ENCODE results near the gene VPS13C. TPM values are rescaled to one million over a fixed set of nuclear protein-coding genes. Genes with fewer than 3 reads are reported as not detected.
A peak's percentile ranks its signal among the peaks of the same experiment; 100 is the strongest.

Gene VPS13C
- total and polyA plus RNA-seq, 8 donors: 8.8 to 49.6 (median 27.9) TPM

DNA sequence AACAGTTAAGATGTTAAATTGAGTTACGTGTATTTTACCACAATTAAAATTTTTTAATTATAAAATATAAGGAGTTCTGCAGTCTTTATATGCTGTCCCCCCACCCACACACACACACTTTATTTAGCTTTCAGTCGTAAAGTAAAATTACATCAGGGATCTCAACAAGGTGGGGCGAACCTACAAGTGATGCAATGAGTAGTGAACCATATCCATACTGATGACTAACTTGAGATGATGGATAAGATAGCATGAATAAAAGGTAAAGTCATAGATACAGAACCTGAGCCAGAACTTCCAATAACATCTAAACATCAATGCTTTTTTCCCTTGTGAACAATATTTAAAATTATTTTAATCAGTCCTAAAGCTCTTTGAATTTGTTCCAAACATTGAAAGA, 77.2 kb downstream of the VPS13C start:
- no peak for DNase-seq
- no peak for ATAC-seq
- Histone ChIP-seq H3K9me3 (no peaks in the 10 kb centered on the region), H3K4me1 (no peaks in the 10 kb centered on the region), H3K27me3 (no peaks in the 10 kb centered on the region), H3K36me3 (peaks cover 0 to 32% (median 0%) of the 10 kb centered on the region in 3 donors), H3K4me3 (no peak overlapping the region), H3K27ac (no peak overlapping the region)
- TF ChIP-seq, protein P1, sequence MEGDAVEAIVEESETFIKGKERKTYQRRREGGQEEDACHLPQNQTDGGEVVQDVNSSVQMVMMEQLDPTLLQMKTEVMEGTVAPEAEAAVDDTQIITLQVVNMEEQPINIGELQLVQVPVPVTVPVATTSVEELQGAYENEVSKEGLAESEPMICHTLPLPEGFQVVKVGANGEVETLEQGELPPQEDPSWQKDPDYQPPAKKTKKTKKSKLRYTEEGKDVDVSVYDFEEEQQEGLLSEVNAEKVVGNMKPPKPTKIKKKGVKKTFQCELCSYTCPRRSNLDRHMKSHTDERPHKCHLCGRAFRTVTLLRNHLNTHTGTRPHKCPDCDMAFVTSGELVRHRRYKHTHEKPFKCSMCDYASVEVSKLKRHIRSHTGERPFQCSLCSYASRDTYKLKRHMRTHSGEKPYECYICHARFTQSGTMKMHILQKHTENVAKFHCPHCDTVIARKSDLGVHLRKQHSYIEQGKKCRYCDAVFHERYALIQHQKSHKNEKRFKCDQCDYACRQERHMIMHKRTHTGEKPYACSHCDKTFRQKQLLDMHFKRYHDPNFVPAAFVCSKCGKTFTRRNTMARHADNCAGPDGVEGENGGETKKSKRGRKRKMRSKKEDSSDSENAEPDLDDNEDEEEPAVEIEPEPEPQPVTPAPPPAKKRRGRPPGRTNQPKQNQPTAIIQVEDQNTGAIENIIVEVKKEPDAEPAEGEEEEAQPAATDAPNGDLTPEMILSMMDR (IDR thresholded peaks at IDR 0.05): no peak
- no peak for FAIRE-seq
- WGBS, 2 donors: 96 to 98% methylated on average over 3 of the region's 3 CpGs
- intact Hi-C loops (cut with DNase I): no loop called here

DNA sequence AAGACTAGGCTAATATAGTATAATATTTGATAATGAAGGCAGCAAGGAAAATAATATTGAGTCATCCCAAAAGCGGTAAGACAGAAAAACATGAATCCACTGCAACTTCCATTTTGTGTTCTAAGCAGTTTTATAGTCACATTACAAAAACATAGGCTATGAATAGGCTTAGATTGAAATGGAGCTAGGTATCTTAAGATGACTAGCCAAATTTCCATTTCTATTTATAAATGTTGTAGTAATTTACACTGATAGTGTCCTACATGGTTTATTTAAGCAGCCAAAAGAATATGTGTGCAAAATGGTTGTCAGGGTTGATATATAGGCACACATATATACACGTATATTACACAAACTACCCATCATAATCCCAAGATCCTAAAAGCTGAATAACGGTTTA, 82.0 kb downstream of the VPS13C start:
- intact Hi-C loops (cut with DNase I): no loop called here
- peaks cover 0 to 19% (median 0%) of the 10 kb centered on the region in 3 donors for H3K36me3 ChIP-seq
- no peak overlapping the region for H3K27ac ChIP-seq
- TF ChIP-seq, protein P1 (IDR thresholded peaks at IDR 0.05): no peak
- no peak overlapping the region for H3K4me3 ChIP-seq
- no peaks in the 10 kb centered on the region for H3K4me1 ChIP-seq
- H3K27me3 ChIP-seq: no peaks in the 10 kb centered on the region
- DNase-seq (no peak), ATAC-seq (no peak), FAIRE-seq (no peak)
- no peaks in the 10 kb centered on the region for H3K9me3 ChIP-seq
- WGBS, 2 donors: 79 to 95% methylated on average over 3 of the region's 3 CpGs

DNA sequence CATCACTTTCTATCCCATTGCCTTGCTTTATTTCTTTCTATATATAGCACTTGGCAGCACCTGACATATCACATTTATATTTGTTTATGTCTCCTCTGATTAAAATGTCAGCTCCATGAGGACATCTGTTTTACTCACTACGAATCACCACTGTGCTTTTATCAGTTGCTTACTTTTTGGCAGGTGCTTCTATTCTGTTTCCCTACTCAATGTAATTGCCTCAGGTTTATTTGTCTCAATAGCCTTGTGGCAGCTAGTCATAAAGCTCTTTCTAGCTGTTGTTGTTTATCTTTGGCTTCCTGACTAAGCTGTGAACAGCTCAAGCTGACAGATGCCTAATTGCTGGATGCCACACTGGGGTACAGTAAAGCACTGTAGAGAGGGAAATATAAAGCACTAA, 85.5 kb downstream of the VPS13C start:
- DNase-seq (no peak), ATAC-seq (peak in 1 of 4 donors; percentile 52), FAIRE-seq (no peak)
- WGBS, 2 donors: 18 to 22% methylated on average over 1 of the region's 1 CpG
- Histone ChIP-seq H3K27ac (no peak overlapping the region), H3K4me3 (no peak overlapping the region), H3K9me3 (no peaks in the 10 kb centered on the region), H3K27me3 (no peaks in the 10 kb centered on the region), H3K36me3 (peaks cover 0 to 37% (median 2%) of the 10 kb centered on the region in 3 donors), H3K4me1 (no peaks in the 10 kb centered on the region)
- intact Hi-C loops (cut with DNase I): no loop called here
- TF ChIP-seq, protein P1 (IDR thresholded peaks at IDR 0.05): no peak

DNA sequence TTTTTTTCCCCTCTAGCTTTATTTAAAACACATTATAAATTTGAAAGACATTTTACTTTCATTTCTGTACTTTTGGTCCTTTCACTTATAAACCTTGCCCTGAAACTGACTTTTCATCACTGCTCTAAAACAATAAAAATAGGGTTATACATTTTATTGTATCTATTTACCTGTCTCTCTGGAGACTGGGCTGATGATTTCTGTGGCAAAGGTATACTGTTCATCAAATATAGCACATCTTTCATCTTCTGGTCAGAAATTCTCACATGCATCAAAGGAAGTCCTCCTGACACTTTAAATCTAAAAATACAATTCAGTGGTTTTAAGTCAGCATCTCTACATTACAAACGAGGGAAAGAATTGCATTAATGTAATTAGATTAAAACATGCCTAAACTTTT, 86.1 kb downstream of the VPS13C start:
- H3K27me3 ChIP-seq: no peaks in the 10 kb centered on the region
- no peaks in the 10 kb centered on the region for H3K9me3 ChIP-seq
- ATAC-seq (no peak), FAIRE-seq (peak; percentile 71), DNase-seq (no peak)
- H3K36me3 ChIP-seq: peaks cover 0 to 33% (median 2%) of the 10 kb centered on the region in 3 donors
- WGBS, 2 donors: 67 to 68% methylated on average over 1 of the region's 1 CpG
- H3K4me3 ChIP-seq: no peak overlapping the region
- no peaks in the 10 kb centered on the region for H3K4me1 ChIP-seq
- intact Hi-C loops (cut with DNase I): no loop called here
- H3K27ac ChIP-seq: no peak overlapping the region
- TF ChIP-seq, protein P1 (IDR thresholded peaks at IDR 0.05): no peak

DNA sequence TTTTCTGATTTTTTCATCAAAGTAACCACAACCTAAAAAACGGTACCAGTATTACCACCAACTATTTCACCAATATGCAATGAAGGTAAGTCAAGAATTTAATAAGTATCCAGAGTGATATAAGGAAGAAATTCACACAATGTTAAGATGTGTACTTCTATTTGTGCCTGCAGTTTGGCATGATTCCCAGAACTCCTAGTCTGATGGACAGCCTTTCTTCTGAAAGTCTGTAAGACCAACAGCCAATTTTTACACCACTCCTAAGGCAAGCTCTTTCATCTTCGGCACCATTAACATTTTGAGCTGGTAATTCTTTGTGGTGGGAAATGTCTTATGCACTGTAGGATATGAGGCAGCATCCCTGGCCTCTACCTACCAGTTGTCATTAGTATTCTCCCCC, 108.3 kb downstream of the VPS13C start:
- ATAC-seq (peak in 2 of 4 donors; percentile 37 to 53), DNase-seq (no peak), FAIRE-seq (no peak)
- no peak overlapping the region for H3K4me3 ChIP-seq
- peaks cover 0 to 4% (median 0%) of the 10 kb centered on the region in 3 donors for H3K4me1 ChIP-seq
- TF ChIP-seq, protein P1 (IDR thresholded peaks at IDR 0.05): no peak
- H3K9me3 ChIP-seq: no peaks in the 10 kb centered on the region
- H3K27ac ChIP-seq: no peak overlapping the region
- intact Hi-C loops (cut with DNase I): no loop called here
- no peaks in the 10 kb centered on the region for H3K27me3 ChIP-seq
- WGBS, 2 donors: 49 to 56% methylated on average over 2 of the region's 2 CpGs
- H3K36me3 ChIP-seq: peaks cover 0 to 15% (median 0%) of the 10 kb centered on the region in 3 donors
